Muscle layer of duodenum (tissue), 2 donors: ENCODE data around the gene THAP6.

Source experiments
- H3K27ac ChIP-seq: one replicate; pipeline ENCODE4 v1.7.0; 2013; ENCODE audit warnings: mild to moderate bottlenecking, low read length
- H3K27me3 ChIP-seq: one replicate; pipeline ENCODE4 v1.7.0; 2013; ENCODE audit warnings: low read depth, mild to moderate bottlenecking, control low read depth, low read length
- H3K36me3 ChIP-seq, 2 donors: one replicate each; pipeline ENCODE4 v1.7.0; 2013; ENCODE audit warnings: low read length in 2 of 2, control low read depth in 1 of 2, mild to moderate bottlenecking in 1 of 2; ENCODE audit not compliant: insufficient read depth in 2 of 2, control insufficient read depth in 1 of 2
- H3K4me1 ChIP-seq, 2 donors: one replicate each; pipeline ENCODE4 v1.7.0; 2013; ENCODE audit warnings: low read length in 2 of 2, mild to moderate bottlenecking in 2 of 2, control low read depth in 1 of 2, moderate library complexity in 1 of 2; ENCODE audit not compliant: insufficient read depth in 2 of 2, control insufficient read depth in 1 of 2
- H3K4me3 ChIP-seq, 2 donors: one replicate each; pipeline ENCODE4 v1.7.0; 2013; ENCODE audit warnings: low read length in 2 of 2, low read depth in 1 of 2, mild to moderate bottlenecking in 1 of 2
- H3K9me3 ChIP-seq, 2 donors: one replicate each; pipeline ENCODE4 v1.7.0; 2013; ENCODE audit warnings: low read length in 2 of 2, control low read depth in 1 of 2, mild to moderate bottlenecking in 1 of 2; ENCODE audit not compliant: control insufficient read depth in 1 of 2
- donor health status: healthy.

THAP6 gene

DNA sequence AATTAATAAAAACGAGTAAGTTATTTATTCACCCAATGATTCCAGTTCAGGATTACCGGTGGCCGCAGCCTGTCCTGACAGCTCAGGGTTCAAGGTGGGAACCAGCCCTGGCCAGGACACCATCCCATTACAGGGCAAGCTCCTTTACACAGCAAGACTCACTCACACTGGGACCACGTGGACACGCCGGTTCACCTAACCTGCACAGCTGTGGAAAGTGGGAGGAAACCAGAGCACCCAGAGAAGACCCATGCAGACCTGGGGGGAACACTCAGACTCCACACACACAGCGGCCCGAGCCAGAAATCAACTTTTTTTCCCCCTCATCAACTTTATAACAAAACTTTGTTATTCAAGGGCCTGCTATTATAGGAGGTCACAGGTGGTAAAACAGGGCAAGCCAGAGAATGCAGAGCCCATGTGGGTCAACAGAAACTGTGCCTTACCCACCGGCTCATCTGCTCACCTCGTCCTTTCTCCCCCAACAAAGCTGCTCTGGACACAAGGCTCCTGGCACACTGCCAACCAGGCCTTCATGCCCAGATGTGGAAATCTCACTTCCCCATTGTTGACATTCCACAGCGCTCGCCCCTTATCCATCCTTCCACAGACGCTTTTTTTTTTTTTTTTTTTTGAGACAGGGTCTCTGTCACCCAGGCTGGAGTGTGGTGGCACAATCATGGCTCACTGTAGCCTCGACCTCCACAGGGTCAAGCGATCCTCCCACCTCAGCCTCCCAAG is 33.5 kb downstream of the THAP6 start:
- Histone ChIP-seq H3K36me3 (peaks cover 0 to 4% of the 10 kb centered on the region in 2 donors), H3K9me3 (no peaks in the 10 kb centered on the region), H3K4me1 (no peaks in the 10 kb centered on the region), H3K27me3 (no peaks in the 10 kb centered on the region), H3K4me3 (no peak overlapping the region), H3K27ac (no peak overlapping the region)

DNA sequence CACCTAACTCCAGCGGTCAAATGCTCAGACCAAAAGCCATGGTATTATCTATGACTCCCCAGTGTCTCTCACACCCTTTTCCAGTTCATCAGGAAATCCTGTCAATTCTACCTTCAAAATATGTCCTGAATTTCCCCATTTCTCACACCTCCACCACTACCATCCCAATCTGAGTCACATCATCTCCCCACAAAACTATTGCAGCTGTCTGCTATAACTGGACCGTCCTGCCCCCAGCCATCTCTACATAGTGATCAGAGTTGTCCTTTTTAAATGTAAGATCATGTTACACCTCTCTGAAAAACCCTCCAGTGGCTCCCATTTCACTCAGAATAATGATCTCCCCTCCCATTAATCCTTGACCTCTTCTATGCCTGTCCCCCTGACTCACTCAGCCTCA is 34.7 kb downstream of the THAP6 start:
- no peaks in the 10 kb centered on the region for H3K4me1 ChIP-seq

GRCh38 chr4:75552452-75552851 is 38.2 kb downstream of the THAP6 start:
- no peak overlapping the region for H3K4me3 ChIP-seq
- H3K27me3 ChIP-seq, result no peaks in the 10 kb centered on the region
- no peaks in the 10 kb centered on the region for H3K9me3 ChIP-seq
- no peak overlapping the region for H3K27ac ChIP-seq
- no peaks in the 10 kb centered on the region for H3K36me3 ChIP-seq
- H3K4me1 ChIP-seq, result no peaks in the 10 kb centered on the region

More for the DNA sequence above, 34.7 kb downstream of the THAP6 start:
- Histone ChIP-seq H3K36me3 (peaks cover 0 to 4% of the 10 kb centered on the region in 2 donors), H3K4me3 (no peak overlapping the region), H3K27me3 (no peaks in the 10 kb centered on the region), H3K27ac (no peak overlapping the region), H3K9me3 (no peaks in the 10 kb centered on the region)

GRCh38 chr4:75555294-75556164 is 41.3 kb downstream of the THAP6 start, which contains the start of gene ODAPH:
Gene ODAPH, plus strand, starts transcription at chr4:75556066. Its CDS starts 17 bp downstream, at chr4:75556083.
- Histone ChIP-seq H3K27me3 (no peaks in the 10 kb centered on the region), H3K9me3 (no peaks in the 10 kb centered on the region), H3K36me3 (no peaks in the 10 kb centered on the region), H3K4me1 (no peaks in the 10 kb centered on the region), H3K27ac (no peak within 1 kb of the TSS), H3K4me3 (no peak within 1 kb of the TSS)

- Histone ChIP-seq H3K36me3 (no peaks in the 10 kb centered on the region), H3K27ac (no peak overlapping the region), H3K4me3 (no peak overlapping the region), H3K4me1 (no peaks in the 10 kb centered on the region), H3K27me3 (no peaks in the 10 kb centered on the region), H3K9me3 (no peaks in the 10 kb centered on the region)
Measured at GRCh38 chr4:75557696-75558095, 43.4 kb downstream of the THAP6 start.

DNA sequence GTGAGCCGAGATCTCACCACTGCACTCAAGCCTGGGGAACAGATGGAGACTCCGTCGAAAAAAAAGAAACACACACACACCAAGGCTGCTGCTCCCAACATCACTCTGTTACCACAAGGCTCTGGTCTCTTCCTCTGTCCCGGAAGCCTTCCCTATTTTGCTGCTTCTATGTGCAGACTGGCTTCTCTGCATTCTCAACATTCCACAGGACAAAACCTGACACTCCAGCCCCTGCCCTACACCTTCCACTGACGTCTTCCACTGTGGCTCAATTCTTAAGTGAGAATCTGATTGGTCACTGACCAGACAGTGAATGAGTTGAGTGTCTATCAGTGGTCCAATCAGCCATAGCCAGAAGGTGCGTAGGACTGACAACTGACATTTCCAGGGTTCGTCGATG is 47.5 kb downstream of the THAP6 start:
- no peak overlapping the region for H3K4me3 ChIP-seq
- H3K36me3 ChIP-seq, result no peaks in the 10 kb centered on the region
- no peaks in the 10 kb centered on the region for H3K27me3 ChIP-seq
- H3K27ac ChIP-seq, result no peak overlapping the region
- no peaks in the 10 kb centered on the region for H3K4me1 ChIP-seq
- no peaks in the 10 kb centered on the region for H3K9me3 ChIP-seq

- Histone ChIP-seq H3K9me3 (no peaks in the 10 kb centered on the region), H3K36me3 (no peaks in the 10 kb centered on the region), H3K27ac (no peak overlapping the region), H3K4me1 (no peaks in the 10 kb centered on the region), H3K27me3 (no peaks in the 10 kb centered on the region), H3K4me3 (no peak overlapping the region)
Measured at GRCh38 chr4:75564023-75564422, 49.8 kb downstream of the THAP6 start.

- Histone ChIP-seq H3K4me1 (no peaks in the 10 kb centered on the region), H3K27ac (no peak overlapping the region), H3K4me3 (no peak overlapping the region), H3K9me3 (no peaks in the 10 kb centered on the region), H3K27me3 (no peaks in the 10 kb centered on the region), H3K36me3 (no peaks in the 10 kb centered on the region)
Measured at GRCh38 chr4:75565481-75565880, 51.2 kb downstream of the THAP6 start.

GRCh38 chr4:75566911-75567310 is 52.6 kb downstream of the THAP6 start:
- no peak overlapping the region for H3K27ac ChIP-seq
- no peaks in the 10 kb centered on the region for H3K4me1 ChIP-seq
- no peaks in the 10 kb centered on the region for H3K36me3 ChIP-seq
- no peak overlapping the region for H3K4me3 ChIP-seq
- no peaks in the 10 kb centered on the region for H3K27me3 ChIP-seq
- no peaks in the 10 kb centered on the region for H3K9me3 ChIP-seq

DNA sequence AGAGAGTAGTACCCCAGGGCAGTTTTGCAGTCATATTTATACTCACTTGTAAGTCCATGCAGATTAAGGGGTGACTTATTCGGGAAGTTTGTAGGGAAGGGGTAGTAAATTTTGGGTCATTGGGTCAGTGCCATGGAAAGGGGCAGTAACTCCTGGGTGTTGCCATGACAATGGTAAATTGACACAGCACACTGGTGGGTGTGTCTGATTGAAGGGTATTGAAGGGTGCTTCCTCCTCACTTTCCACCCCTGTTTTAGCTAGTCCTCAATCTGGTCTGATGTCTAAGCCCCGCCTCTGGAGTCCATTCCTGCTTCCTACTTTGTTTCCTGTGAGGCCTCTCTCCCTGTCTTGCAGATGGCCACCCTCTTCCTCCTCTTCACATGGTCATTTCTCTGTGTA is 53.5 kb downstream of the THAP6 start:
- Histone ChIP-seq H3K27me3 (no peaks in the 10 kb centered on the region), H3K27ac (no peak overlapping the region), H3K36me3 (no peaks in the 10 kb centered on the region), H3K4me3 (no peak overlapping the region), H3K4me1 (no peaks in the 10 kb centered on the region), H3K9me3 (no peaks in the 10 kb centered on the region)
